Ascending aorta (tissue), 2 donors: ENCODE measurements around the gene RABGAP1L. TPM values are rescaled to one million over a fixed set of nuclear protein-coding genes. Genes with fewer than 3 reads are reported as not detected.

ENCODE experiments used
- DNase-seq, 2 donors: peaks; one replicate each; pipeline ENCODE4 v3.0.0-alpha.2; 2019; ENCODE audit warnings: low spot score in 2 of 2
- H3K27ac ChIP-seq, 2 donors: fragments of 200-600 bp; sonication (generic); one replicate each; pipeline ENCODE4 v1.5.1; 2016 to 2017; ENCODE audit warnings: mild to moderate bottlenecking in 1 of 2
- H3K27me3 ChIP-seq: fragments of 200-600 bp; sonication (generic); one replicate; pipeline ENCODE4 v1.5.1; 2017
- H3K36me3 ChIP-seq, 2 donors: fragments of 200-600 bp; sonication (generic); one replicate each; pipeline ENCODE4 v1.5.1; 2016
- H3K4me1 ChIP-seq, 2 donors: fragments of 200-600 bp; sonication (generic); one replicate each; pipeline ENCODE4 v1.5.1; 2016 to 2017; ENCODE audit warnings: mild to moderate bottlenecking in 1 of 2
- H3K4me3 ChIP-seq, 2 donors: fragments of 200-600 bp; sonication (generic); one replicate each; pipeline ENCODE4 v1.5.1; 2016 to 2017; ENCODE audit warnings: mild to moderate bottlenecking in 1 of 2
- H3K9me3 ChIP-seq, 2 donors: fragments of 200-600 bp; sonication (generic); one replicate each; pipeline ENCODE4 v1.5.1; 2016
- CTCF ChIP-seq, 3 experiments: fragments of 200-600 bp in 2 of 3; fragments of 450-650 bp in 1 of 3; sonication (generic) in 2 of 3; IDR thresholded peaks; one replicate each; pipeline ENCODE4 v1.5.1; 2016 to 2019; ENCODE audit warnings: antibody characterized with exemption in 3 of 3, mild to moderate bottlenecking in 1 of 3, moderate library complexity in 1 of 3
- intact Hi-C: fragments of 100-400 bp; cut with DNase I; formaldehyde crosslinking; loops from one replicate; pipeline ENCODE4 v1.15.1; 2023
- total RNA-seq: library from RNA; depleted of rRNA; stranded (reverse); fragments of >200 nt; gene quantifications from one replicate; pipeline ENCODE4 v1.1.0, GENCODE V29; 2016

RABGAP1L gene
- total RNA-seq, 1 donor from 2014 or later = 48.4 TPM

- Histone ChIP-seq H3K27ac (no peak overlapping the region), H3K9me3 (no peaks in the 10 kb centered on the region), H3K4me1 (no peaks in the 10 kb centered on the region), H3K36me3 (no peaks in the 10 kb centered on the region), H3K27me3 (no peaks in the 10 kb centered on the region), H3K4me3 (no peak overlapping the region)
- intact Hi-C loops = no loop called here
- no peak for TF ChIP-seq CTCF (IDR thresholded peaks at IDR 0.05)
- DNase-seq = no peak
Observed at GRCh38 chr1:174898102-174898797, 738.9 kb downstream of the RABGAP1L start.

GRCh38 chr1:174900317-174900716 is 741.0 kb downstream of the RABGAP1L start:
- no peaks in the 10 kb centered on the region for H3K27me3 ChIP-seq
- intact Hi-C loops = no loop called here
- no peak overlapping the region for H3K27ac ChIP-seq
- no peak for DNase-seq
- H3K4me3 ChIP-seq = no peak overlapping the region
- no peaks in the 10 kb centered on the region for H3K9me3 ChIP-seq
- no peak for TF ChIP-seq CTCF (IDR thresholded peaks at IDR 0.05)
- H3K4me1 ChIP-seq = no peaks in the 10 kb centered on the region
- no peaks in the 10 kb centered on the region for H3K36me3 ChIP-seq

GRCh38 chr1:174902531-174903099 is 743.3 kb downstream of the RABGAP1L start:
- no peak for DNase-seq
- TF ChIP-seq CTCF (IDR thresholded peaks at IDR 0.05) = no peak
- Histone ChIP-seq H3K4me3 (no peak overlapping the region), H3K4me1 (no peaks in the 10 kb centered on the region), H3K27ac (no peak overlapping the region), H3K27me3 (no peaks in the 10 kb centered on the region), H3K9me3 (no peaks in the 10 kb centered on the region), H3K36me3 (no peaks in the 10 kb centered on the region)
- intact Hi-C loops = no loop called here

GRCh38 chr1:174911606-174912005 is 752.3 kb downstream of the RABGAP1L start:
- Histone ChIP-seq H3K4me3 (no peak overlapping the region), H3K27ac (no peak overlapping the region), H3K9me3 (no peaks in the 10 kb centered on the region), H3K36me3 (no peaks in the 10 kb centered on the region), H3K27me3 (no peaks in the 10 kb centered on the region), H3K4me1 (no peaks in the 10 kb centered on the region)
- DNase-seq = no peak
- intact Hi-C loops = no loop called here
- TF ChIP-seq CTCF (IDR thresholded peaks at IDR 0.05) = no peak

- intact Hi-C loops = no loop called here
- Histone ChIP-seq H3K4me1 (no peaks in the 10 kb centered on the region), H3K4me3 (no peak overlapping the region), H3K27me3 (no peaks in the 10 kb centered on the region), H3K36me3 (no peaks in the 10 kb centered on the region), H3K9me3 (no peaks in the 10 kb centered on the region), H3K27ac (no peak overlapping the region)
- no peak for TF ChIP-seq CTCF (IDR thresholded peaks at IDR 0.05)
- DNase-seq = no peak
Observed at GRCh38 chr1:174912264-174912663, 752.9 kb downstream of the RABGAP1L start.
